CD8-positive, alpha-beta memory T cell (primary cell): ENCODE results near the gene OPRL1. TPM values are rescaled to one million over a fixed set of nuclear protein-coding genes. Genes with fewer than 3 reads are reported as not detected.

Source experiments
- CTCF ChIA-PET: fragments of 350-600 bp; sonication (Branson Sonifier 250); formaldehyde crosslinking; loops from one replicate; lab custom pipeline; 2021; ENCODE audit warnings: antibody characterized with exemption; lab: Charles Lee
- POLR2A ChIA-PET: fragments of 350-600 bp; sonication (Branson Sonifier 250); formaldehyde crosslinking; loops from one replicate; lab custom pipeline; 2021; ENCODE audit warnings: antibody characterized with exemption; lab: Charles Lee
- DNase-seq, 5 donors: peaks; one replicate each; pipeline versions ENCODE4 v3.0.0 to v3.0.0-alpha.2; 2020 to 2022; ENCODE audit warnings: mixed read lengths in 1 of 5
- H3K27ac ChIP-seq: one replicate; pipeline ENCODE4 v1.7.0; 2013; ENCODE audit warnings: low read depth, mild to moderate bottlenecking, low read length, moderate library complexity
- H3K27me3 ChIP-seq: 2 replicates; pipeline ENCODE4 v1.7.0; 2013; ENCODE audit warnings: low read length, mild to moderate bottlenecking; ENCODE audit not compliant: insufficient read depth, poor library complexity, severe bottlenecking
- H3K36me3 ChIP-seq: 2 replicates; pipeline ENCODE4 v1.7.0; 2013; ENCODE audit warnings: mild to moderate bottlenecking, low read length, moderate library complexity; ENCODE audit not compliant: insufficient read depth
- H3K4me1 ChIP-seq: 2 replicates; pipeline ENCODE4 v1.7.0; 2013; ENCODE audit warnings: mild to moderate bottlenecking, low read length, moderate library complexity; ENCODE audit not compliant: insufficient read depth
- H3K4me3 ChIP-seq: 2 replicates; pipeline ENCODE4 v1.7.0; 2013; ENCODE audit warnings: mild to moderate bottlenecking, low read length
- H3K9me3 ChIP-seq: 2 replicates; pipeline ENCODE4 v1.7.0; 2013; ENCODE audit warnings: mild to moderate bottlenecking, low read length
- H3K27ac Mint-ChIP-seq, 8 donors: one replicate each; pipeline ENCODE4 v1.8.0; 2020 to 2021; ENCODE audit warnings: mixed read lengths in 8 of 8, mild to moderate bottlenecking in 6 of 8, inconsistent platforms in 3 of 8, moderate library complexity in 3 of 8
- H3K27me3 Mint-ChIP-seq, 2 donors: one replicate each; pipeline ENCODE4 v1.8.0; 2020 to 2021; ENCODE audit warnings: mixed read lengths in 2 of 2, mild to moderate bottlenecking in 1 of 2, moderate library complexity in 1 of 2
- H3K36me3 Mint-ChIP-seq, 3 donors: one replicate each; pipeline ENCODE4 v1.8.0; 2020 to 2021; ENCODE audit warnings: mixed read lengths in 3 of 3, inconsistent platforms in 1 of 3, mild to moderate bottlenecking in 1 of 3
- H3K4me1 Mint-ChIP-seq, 3 donors: one replicate each; pipeline ENCODE4 v1.8.0; 2020 to 2021; ENCODE audit warnings: mixed read lengths in 3 of 3, inconsistent platforms in 1 of 3, mild to moderate bottlenecking in 1 of 3
- H3K4me3 Mint-ChIP-seq, 7 donors: one replicate each; pipeline ENCODE4 v1.8.0; 2020 to 2021; ENCODE audit warnings: mixed read lengths in 7 of 7, mild to moderate bottlenecking in 6 of 7, moderate library complexity in 4 of 7, inconsistent platforms in 2 of 7
- H3K9me3 Mint-ChIP-seq, 5 donors: one replicate each; pipeline ENCODE4 v1.8.0; 2020 to 2022; ENCODE audit warnings: mixed read lengths in 5 of 5, mild to moderate bottlenecking in 3 of 5, moderate library complexity in 2 of 5, inconsistent platforms in 1 of 5
- polyA plus RNA-seq: library from polyadenylated mRNA; unstranded; fragments of 300-500 nt; fragmentation: Illumina TruSeq; gene quantifications from one replicate; pipeline ENCODE4 v1.2.3, GENCODE V29; 2021
- total RNA-seq, 2 experiments: library from RNA; stranded (reverse); gene quantifications; one replicate each; pipeline ENCODE4 v1.2.3, GENCODE V29; 2021

OPRL1 gene
- under 1 TPM; 0.38 to 0.44 TPM for total RNA-seq
- polyA plus RNA-seq = 0.49 TPM

GRCh38 chr20:64080013-64080812, at the start of gene OPRL1:
Gene OPRL1 (plus strand): TSS chr20:64080082. CDS start chr20:64092721, 12,639 bp downstream.
- peaks cover 0 to 11% (median 0%) of the 10 kb centered on the region in 3 donors for H3K36me3 Mint-ChIP-seq
- peaks cover 5% of the 10 kb centered on the region for H3K36me3 ChIP-seq
- ChIA-PET POLR2A (interaction anchor here (1.1 to 2.1 kb wide), 4 partner anchors 11 to 560 kb away, joined by 3 to 6 read pairs (median 4); partner anchors contain the start of genes PPDPF, TCEA2 and UCKL1), CTCF (interaction anchor here (1.1 to 6.8 kb wide), 5 partner anchors 40 to 584 kb away, joined by 3 to 71 read pairs (median 10); partner anchors contain the start of gene PRPF6)
- peak; percentile 48 to 69 (median 65) for DNase-seq
- H3K9me3 Mint-ChIP-seq = no peaks in the 10 kb centered on the region
- peak within 1 kb of the TSS; percentile 84 to 95 (median 90) for H3K27ac Mint-ChIP-seq
- H3K4me3 ChIP-seq = peak within 1 kb of the TSS; percentile 81
- peaks cover 2 to 3% of the 10 kb centered on the region in 2 donors for H3K27me3 Mint-ChIP-seq
- H3K4me1 ChIP-seq = peaks cover 36% of the 10 kb centered on the region
- no peaks in the 10 kb centered on the region for H3K9me3 ChIP-seq
- H3K4me1 Mint-ChIP-seq = peaks cover 16 to 68% (median 30%) of the 10 kb centered on the region in 3 donors
- peak within 1 kb of the TSS; percentile 81 for H3K27ac ChIP-seq
- no peaks in the 10 kb centered on the region for H3K27me3 ChIP-seq
- H3K4me3 Mint-ChIP-seq = peak within 1 kb of the TSS; percentile 83 to 93 (median 89)

GRCh38 chr20:64030371-64031134, 49.3 kb upstream of the OPRL1 start:
- ChIA-PET CTCF (interaction anchor here (1.3 kb wide), 1 partner anchor 9 kb away, joined by 5 read pairs; no protein-coding TSS in a partner anchor), POLR2A (no interaction called here)
- Histone ChIP-seq H3K36me3 (peaks cover 42% of the 10 kb centered on the region), H3K4me3 (no peak overlapping the region), H3K27ac (no peak overlapping the region), H3K27me3 (no peaks in the 10 kb centered on the region), H3K9me3 (no peaks in the 10 kb centered on the region), H3K4me1 (peaks cover 17% of the 10 kb centered on the region)
- Mint-ChIP-seq H3K9me3 (no peaks in the 10 kb centered on the region), H3K4me1 (peaks cover 12 to 22% (median 19%) of the 10 kb centered on the region in 3 donors), H3K36me3 (peaks cover 7 to 86% (median 10%) of the 10 kb centered on the region in 3 donors), H3K27me3 (no peaks in the 10 kb centered on the region), H3K27ac (peak overlapping the region in 1 of 8 donors; percentile 5), H3K4me3 (no peak overlapping the region)
- DNase-seq = no peak

GRCh38 chr20:64031822-64032314, 48.0 kb upstream of the OPRL1 start:
- H3K27me3 ChIP-seq = no peaks in the 10 kb centered on the region
- H3K9me3 ChIP-seq = no peaks in the 10 kb centered on the region
- no peak overlapping the region for H3K4me3 Mint-ChIP-seq
- no peak overlapping the region for H3K27ac Mint-ChIP-seq
- CTCF ChIA-PET = interaction anchor here (1.3 kb wide), 1 partner anchor 9 kb away, joined by 3 read pairs; no protein-coding TSS in a partner anchor
- POLR2A ChIA-PET = no interaction called here
- H3K4me3 ChIP-seq = no peak overlapping the region
- peaks cover 31% of the 10 kb centered on the region for H3K4me1 ChIP-seq
- no peaks in the 10 kb centered on the region for H3K27me3 Mint-ChIP-seq
- no peak overlapping the region for H3K27ac ChIP-seq
- H3K36me3 Mint-ChIP-seq = peaks cover 5 to 73% (median 8%) of the 10 kb centered on the region in 3 donors
- no peaks in the 10 kb centered on the region for H3K9me3 Mint-ChIP-seq
- peaks cover 33% of the 10 kb centered on the region for H3K36me3 ChIP-seq
- no peak for DNase-seq
- H3K4me1 Mint-ChIP-seq = peaks cover 12 to 35% (median 20%) of the 10 kb centered on the region in 3 donors

GRCh38 chr20:64032706-64033624, 46.9 kb upstream of the OPRL1 start:
- Mint-ChIP-seq H3K36me3 (peaks cover 4 to 62% (median 7%) of the 10 kb centered on the region in 3 donors), H3K27me3 (no peaks in the 10 kb centered on the region), H3K4me3 (peak overlapping the region in 1 of 7 donors; percentile 36), H3K4me1 (peaks cover 14 to 46% (median 25%) of the 10 kb centered on the region in 3 donors), H3K9me3 (no peaks in the 10 kb centered on the region), H3K27ac (peak overlapping the region in 3 of 8 donors; percentile 8 to 41 (median 17))
- H3K9me3 ChIP-seq = no peaks in the 10 kb centered on the region
- no peak overlapping the region for H3K27ac ChIP-seq
- no peaks in the 10 kb centered on the region for H3K27me3 ChIP-seq
- peaks cover 42% of the 10 kb centered on the region for H3K4me1 ChIP-seq
- CTCF ChIA-PET = interaction anchor here (0.9 to 1.7 kb wide), 3 partner anchors 52 to 87 kb away, joined by 3 to 4 read pairs (median 4); partner anchors contain the start of gene PRPF6
- DNase-seq = no peak
- H3K4me3 ChIP-seq = no peak overlapping the region
- POLR2A ChIA-PET = no interaction called here
- peaks cover 22% of the 10 kb centered on the region for H3K36me3 ChIP-seq

- Histone ChIP-seq H3K27ac (peak overlapping the region; percentile 51), H3K4me3 (no peak overlapping the region), H3K4me1 (peaks cover 42% of the 10 kb centered on the region), H3K27me3 (no peaks in the 10 kb centered on the region), H3K36me3 (peaks cover 19% of the 10 kb centered on the region), H3K9me3 (no peaks in the 10 kb centered on the region)
- peak overlapping the region; percentile 27 to 94 (median 89) for H3K27ac Mint-ChIP-seq
- H3K4me1 Mint-ChIP-seq = peaks cover 14 to 47% (median 25%) of the 10 kb centered on the region in 3 donors
- no peak for DNase-seq
- H3K9me3 Mint-ChIP-seq = no peaks in the 10 kb centered on the region
- no peaks in the 10 kb centered on the region for H3K27me3 Mint-ChIP-seq
- POLR2A ChIA-PET = interaction anchor here (0.5 kb wide), 1 partner anchor 252 kb away, joined by 6 read pairs; no protein-coding TSS in a partner anchor
- CTCF ChIA-PET = interaction anchor here (0.9 to 1.7 kb wide), 4 partner anchors 53 to 86 kb away, joined by 3 to 4 read pairs (median 4); partner anchors contain the start of gene PRPF6
- peaks cover 0 to 52% (median 7%) of the 10 kb centered on the region in 3 donors for H3K36me3 Mint-ChIP-seq
- peak overlapping the region in 3 of 7 donors; percentile 15 to 68 (median 19) for H3K4me3 Mint-ChIP-seq
Observed at GRCh38 chr20:64033981-64034493, 45.8 kb upstream of the OPRL1 start.

- POLR2A ChIA-PET = no interaction called here
- peak overlapping the region; percentile 70 to 94 (median 91) for H3K27ac Mint-ChIP-seq
Observed at GRCh38 chr20:64035066-64035932, 44.6 kb upstream of the OPRL1 start.

More at GRCh38 chr20:64035066-64035932, 44.6 kb upstream of the OPRL1 start:
- Mint-ChIP-seq H3K9me3 (no peaks in the 10 kb centered on the region), H3K4me1 (peaks cover 18 to 57% (median 25%) of the 10 kb centered on the region in 3 donors), H3K4me3 (peak overlapping the region; percentile 51 to 83 (median 72)), H3K36me3 (peaks cover 0 to 39% (median 6%) of the 10 kb centered on the region in 3 donors), H3K27me3 (peaks cover 0 to 3% of the 10 kb centered on the region in 2 donors)
- peaks cover 8% of the 10 kb centered on the region for H3K36me3 ChIP-seq
- H3K9me3 ChIP-seq = no peaks in the 10 kb centered on the region
- no peak overlapping the region for H3K4me3 ChIP-seq
- H3K27ac ChIP-seq = peak overlapping the region; percentile 38
- DNase-seq = peak in 2 of 5 donors; percentile 21 to 60
- CTCF ChIA-PET = interaction anchor here (0.9 to 6.5 kb wide), 5 partner anchors 22 to 55 kb away, joined by 3 to 57 read pairs (median 4); partner anchors contain the start of genes PRPF6, SAMD10 and TCEA2
- no peaks in the 10 kb centered on the region for H3K27me3 ChIP-seq
- peaks cover 52% of the 10 kb centered on the region for H3K4me1 ChIP-seq
